NCI-H2107 (cell line): Measurements from ENCODE around the gene EPM2A.

Experiments used
- DNase-seq: peaks from one replicate; lab custom pipeline; 2025; lab: John Stamatoyannopoulos, UW

The EPM2A gene

DNA sequence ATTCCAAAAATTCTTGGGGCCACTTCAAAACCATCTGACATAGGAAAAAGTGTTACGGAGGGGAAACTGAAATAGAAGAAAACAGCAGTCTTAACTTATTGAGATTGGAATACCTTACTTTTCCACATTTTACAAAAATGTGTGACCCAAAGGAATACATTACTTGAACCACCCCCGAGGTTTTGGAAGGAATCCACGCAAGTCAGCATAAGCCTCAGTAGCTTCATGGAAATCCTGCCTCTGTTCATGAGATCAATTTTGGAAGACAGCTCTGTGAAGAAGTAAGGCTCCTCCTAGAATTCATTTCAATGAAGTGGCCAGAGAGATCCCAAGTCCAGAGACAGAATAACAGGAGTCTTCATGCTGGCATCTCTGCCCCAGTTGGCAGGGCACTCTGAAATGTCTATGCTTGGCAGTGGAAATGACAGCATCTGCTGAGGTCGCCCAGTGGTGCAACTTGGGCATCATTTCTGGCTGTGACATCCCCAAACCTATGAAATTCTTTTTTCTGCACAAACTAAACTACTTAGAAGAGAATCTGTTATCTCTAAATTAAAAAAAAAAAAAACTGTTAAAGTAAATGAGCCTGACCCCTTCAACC lies 132.5 kb downstream of the EPM2A start:
- DNase-seq, result no peak

DNA sequence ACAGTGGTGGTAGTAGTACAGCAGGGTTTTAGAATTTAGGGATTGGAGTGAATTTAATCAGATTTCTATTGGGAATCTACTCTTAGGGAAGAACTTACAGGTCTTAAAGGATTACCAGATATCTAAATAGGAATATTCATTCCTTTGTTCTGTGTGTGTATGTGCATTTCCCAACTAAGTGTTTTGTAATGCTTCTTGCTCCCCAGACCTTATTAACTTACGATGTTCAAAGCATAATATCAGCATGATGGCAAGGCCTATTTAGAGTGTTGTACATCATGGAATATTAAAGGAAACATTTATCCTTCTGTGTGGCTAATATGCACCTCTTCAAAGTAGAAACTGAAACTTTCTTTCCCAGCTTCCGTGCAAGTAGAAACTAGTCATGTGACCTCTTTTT lies 133.9 kb downstream of the EPM2A start:
- DNase-seq, result no peak

DNA sequence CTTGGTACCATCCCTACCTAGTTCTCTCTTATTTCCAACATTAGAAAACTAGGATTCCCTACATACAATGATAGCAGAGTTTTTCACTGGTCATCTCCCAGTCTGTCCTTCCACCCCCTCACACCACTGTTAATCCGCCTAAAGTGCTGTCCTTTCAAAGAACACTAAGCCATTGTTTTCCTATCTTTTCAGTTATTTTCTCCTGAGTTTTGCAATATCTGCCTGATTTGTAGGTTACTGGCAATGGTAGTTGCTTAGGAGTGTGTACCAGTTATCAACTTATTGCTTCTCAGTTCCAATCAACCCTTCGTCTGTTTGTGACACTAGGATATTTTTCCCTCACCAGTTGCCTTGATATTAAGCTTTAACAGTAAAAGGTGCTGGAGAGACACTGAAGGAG lies 135.0 kb downstream of the EPM2A start:
- no peak for DNase-seq

DNA sequence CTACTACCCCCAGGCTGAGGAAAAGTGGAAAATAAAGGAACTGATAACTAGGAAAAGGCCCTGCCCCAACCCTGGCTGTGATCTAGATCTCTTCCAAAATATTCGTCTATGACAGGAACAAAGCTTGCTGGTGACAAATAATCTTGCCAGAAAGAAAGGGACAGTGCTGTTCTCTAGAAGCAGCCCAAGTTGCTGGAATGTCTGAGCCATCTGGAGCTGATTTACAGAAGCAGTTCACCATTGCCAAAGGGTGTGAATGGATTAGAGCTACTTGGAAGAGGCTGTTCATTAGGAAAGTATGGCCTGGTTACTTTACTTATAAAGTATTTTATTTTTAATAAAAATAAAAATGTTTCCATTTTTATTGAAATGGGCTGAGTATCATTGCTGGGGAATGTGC lies 146.3 kb downstream of the EPM2A start:
- no peak for DNase-seq

DNA sequence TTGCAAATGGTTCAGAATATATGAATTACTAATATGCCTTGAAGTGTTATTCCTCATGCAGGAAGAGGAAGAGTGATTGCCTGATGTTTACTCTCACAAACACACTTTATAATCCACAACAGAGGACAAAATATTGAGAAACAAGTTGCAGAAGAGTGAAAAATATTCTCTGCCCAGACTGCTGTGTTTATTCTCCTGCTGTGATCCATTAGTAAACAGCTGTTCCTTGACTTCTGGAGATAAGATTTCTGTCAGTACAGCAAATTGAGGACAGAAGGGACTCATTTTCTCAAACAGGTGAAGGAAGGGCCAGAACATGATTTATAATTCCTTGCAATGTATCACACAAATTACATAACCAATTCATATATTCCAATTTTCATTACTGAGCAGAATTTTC lies 148.0 kb downstream of the EPM2A start:
- DNase-seq, result no peak

DNA sequence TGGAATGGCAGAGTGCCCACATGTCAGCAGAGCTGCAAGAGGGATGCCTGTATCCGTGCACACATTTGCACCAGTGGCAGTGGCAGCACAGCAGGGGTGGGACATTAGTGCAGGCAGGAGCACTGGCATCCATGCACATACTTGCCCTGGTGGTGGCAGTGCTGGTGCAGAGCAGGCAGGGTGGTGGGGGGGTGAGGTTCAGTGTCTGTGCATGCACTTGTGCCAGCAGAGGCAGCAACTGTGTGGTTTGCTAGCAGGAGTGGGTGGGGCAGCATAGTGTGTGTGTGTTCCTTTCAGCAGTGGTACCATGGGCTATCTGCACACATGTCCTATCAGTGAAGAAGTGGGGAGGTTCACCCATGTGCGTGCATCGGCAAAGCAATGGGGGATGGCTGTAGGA lies 151.6 kb downstream of the EPM2A start:
- no peak for DNase-seq
